WTC11 (cell line): ENCODE data around the gene PRM2. TPM values are rescaled to one million over a fixed set of nuclear protein-coding genes. Genes with fewer than 3 reads are reported as not detected.

Experiments
- ATAC-seq: fragments of 200-7000 bp; cut with Tn5 transposase; 2 replicates; pipeline ENCODE4 v1.10.0; 2021; ENCODE audit warnings: mild to moderate bottlenecking, moderate library complexity
- CTCF ChIA-PET: fragments of 300-600 bp; sonication (Branson Sonifier 250); formaldehyde crosslinking; loops from one replicate; lab custom pipeline; 2021; ENCODE audit warnings: antibody characterized with exemption; lab: Charles Lee
- POLR2A ChIA-PET: fragments of 350-600 bp; sonication (Branson Sonifier 250); formaldehyde crosslinking; loops from one replicate; lab custom pipeline; 2021; ENCODE audit warnings: antibody characterized with exemption; lab: Charles Lee
- DNase-seq: peaks from one replicate; pipeline ENCODE4 v3.0.0; 2021; ENCODE audit warnings: low spot score
- H3K27ac Mint-ChIP-seq: 2 replicates; pipeline ENCODE4 v1.8.0; 2021; ENCODE audit warnings: mixed read lengths
- H3K27me3 Mint-ChIP-seq: 2 replicates; pipeline ENCODE4 v1.8.0; 2021; ENCODE audit warnings: low read depth, mild to moderate bottlenecking, moderate library complexity, mixed read lengths
- H3K36me3 Mint-ChIP-seq: 2 replicates; pipeline ENCODE4 v1.8.0; 2021; ENCODE audit warnings: mixed read lengths
- H3K4me1 Mint-ChIP-seq: 2 replicates; pipeline ENCODE4 v1.8.0; 2022; ENCODE audit warnings: mixed read lengths
- H3K4me3 Mint-ChIP-seq: 2 replicates; pipeline ENCODE4 v1.8.0; 2021; ENCODE audit warnings: mild to moderate bottlenecking, moderate library complexity, mixed read lengths
- H3K9me3 Mint-ChIP-seq: 2 replicates; pipeline ENCODE4 v1.8.0; 2021; ENCODE audit warnings: mixed read lengths
- E2F5 ChIP-seq: sonication (generic); formaldehyde crosslinking; IDR thresholded peaks from 2 replicates; pipeline ENCODE4 v1.8.1; 2022; ENCODE audit warnings: mild to moderate bottlenecking, moderate library complexity, missing genetic modification reagents
- EMX1 ChIP-seq: fragments of 250-450 bp; sonication (Bioruptor Pico); IDR thresholded peaks from 2 replicates; pipeline ENCODE4 v1.8.0; 2021; ENCODE audit warnings: mild to moderate bottlenecking
- GRHL2 ChIP-seq: fragments of 250-450 bp; sonication (Bioruptor Pico); IDR thresholded peaks from 2 replicates; pipeline ENCODE4 v1.8.0; 2022; ENCODE audit warnings: mild to moderate bottlenecking, moderate library complexity; ENCODE audit not compliant: insufficient replicate concordance, severe bottlenecking
- IRF1 ChIP-seq: sonication (generic); formaldehyde crosslinking; IDR thresholded peaks from 2 replicates; pipeline ENCODE4 v1.8.0; 2023; ENCODE audit warnings: missing genetic modification reagents
- IRF2 ChIP-seq: sonication (generic); formaldehyde crosslinking; IDR thresholded peaks from 2 replicates; pipeline ENCODE4 v1.8.0; 2022; ENCODE audit warnings: low read depth, missing genetic modification reagents, borderline replicate concordance
- JUN ChIP-seq: sonication (generic); formaldehyde crosslinking; IDR thresholded peaks from 2 replicates; pipeline ENCODE4 v1.8.0; 2023; ENCODE audit warnings: mild to moderate bottlenecking, missing genetic modification reagents
- PRDM15 ChIP-seq: sonication (generic); formaldehyde crosslinking; IDR thresholded peaks from 2 replicates; pipeline ENCODE4 v1.8.0; 2022; ENCODE audit warnings: missing genetic modification reagents
- RORB ChIP-seq: fragments of 250-450 bp; sonication (Bioruptor Pico); IDR thresholded peaks from 2 replicates; pipeline ENCODE4 v1.9.0; 2021; ENCODE audit warnings: mild to moderate bottlenecking
- SMAD3 ChIP-seq: sonication (generic); formaldehyde crosslinking; IDR thresholded peaks from 2 replicates; pipeline ENCODE4 v1.8.0; 2022; ENCODE audit warnings: missing genetic modification reagents, mild to moderate bottlenecking, borderline replicate concordance
- TEAD4 ChIP-seq: sonication (generic); formaldehyde crosslinking; IDR thresholded peaks from 2 replicates; pipeline ENCODE4 v1.8.0; 2022; ENCODE audit warnings: mild to moderate bottlenecking, missing genetic modification reagents
- TP53 ChIP-seq: sonication (generic); formaldehyde crosslinking; IDR thresholded peaks from 2 replicates; pipeline ENCODE4 v1.8.1; 2023; ENCODE audit warnings: mild to moderate bottlenecking, missing genetic modification reagents
- ZNF121 ChIP-seq: sonication (generic); formaldehyde crosslinking; IDR thresholded peaks from 2 replicates; pipeline ENCODE4 v1.8.0; 2023; ENCODE audit warnings: missing genetic modification reagents
- ZNF219 ChIP-seq: sonication (generic); formaldehyde crosslinking; IDR thresholded peaks from 2 replicates; pipeline ENCODE4 v1.8.0; 2023; ENCODE audit warnings: missing genetic modification reagents, mild to moderate bottlenecking, borderline replicate concordance
- ZNF263 ChIP-seq: sonication (generic); formaldehyde crosslinking; IDR thresholded peaks from 2 replicates; pipeline ENCODE4 v1.8.1; 2022; ENCODE audit warnings: low read depth, mild to moderate bottlenecking, moderate library complexity, missing genetic modification reagents
- ZNF671 ChIP-seq: fragments of 250-450 bp; sonication (Bioruptor Pico); IDR thresholded peaks from 2 replicates; pipeline ENCODE4 v1.8.0; 2021; ENCODE audit warnings: mild to moderate bottlenecking
- total RNA-seq: library from RNA; stranded (reverse); gene quantifications from 3 replicates; pipeline ENCODE4 v1.2.3, GENCODE V29; 2021
- TF ChIP-seq, protein P1 (sequence below): fragments of 250-450 bp; sonication (Bioruptor Pico); IDR thresholded peaks from 2 replicates; pipeline ENCODE4 v2.1.2; 2022; ENCODE audit warnings: mild to moderate bottlenecking, moderate library complexity
- TF ChIP-seq, protein P2 (sequence below): sonication (generic); formaldehyde crosslinking; IDR thresholded peaks from 2 replicates; pipeline ENCODE4 v1.8.1; 2022; ENCODE audit warnings: missing genetic modification reagents, borderline replicate concordance
- TF ChIP-seq, protein P3 (sequence below): sonication (generic); formaldehyde crosslinking; conservative IDR thresholded peaks from 2 replicates; pipeline ENCODE4 v1.8.1; 2022; ENCODE audit warnings: mild to moderate bottlenecking, missing genetic modification reagents
- TF ChIP-seq, protein P4 (sequence below): sonication (generic); formaldehyde crosslinking; IDR thresholded peaks from 2 replicates; pipeline ENCODE4 v1.8.1; 2023; ENCODE audit warnings: mild to moderate bottlenecking, missing genetic modification reagents
- TF ChIP-seq, protein P5 (sequence below): sonication (generic); formaldehyde crosslinking; IDR thresholded peaks from 2 replicates; pipeline ENCODE4 v1.8.0; 2022; ENCODE audit warnings: mild to moderate bottlenecking, missing genetic modification reagents

Gene PRM2
- total RNA-seq, 1 experiment from 2014 or later, result not detected

DNA sequence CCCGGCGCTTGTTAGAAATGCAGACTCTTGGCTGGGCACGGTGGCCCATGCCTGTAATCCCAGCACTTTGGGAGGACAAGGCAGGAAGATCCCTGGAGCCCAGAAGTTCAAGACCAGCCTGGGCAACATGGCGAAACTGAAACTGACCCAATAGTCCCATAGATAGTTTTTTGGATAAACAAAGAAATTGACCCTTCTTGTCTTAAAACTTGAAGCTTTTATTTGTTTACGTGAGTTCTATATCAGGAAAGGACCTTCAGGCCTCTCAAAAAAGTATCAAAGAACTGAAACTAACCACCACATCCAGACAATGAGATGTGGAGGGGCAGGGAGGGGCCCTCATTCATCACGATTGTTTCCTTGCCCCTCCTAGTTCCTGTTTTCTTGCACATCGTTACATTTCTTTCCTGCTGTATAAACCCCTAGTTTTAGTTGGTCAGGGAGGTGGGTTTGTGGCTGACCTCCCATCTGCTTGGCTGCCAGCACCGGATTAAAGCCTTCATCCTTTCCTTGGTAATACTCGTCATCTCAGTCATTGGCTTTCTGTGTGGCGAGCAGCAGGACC, 34.8 kb upstream of the PRM2 start:
- H3K9me3 Mint-ChIP-seq, result no peaks in the 10 kb centered on the region
- TF ChIP-seq PRDM15 (CRISPR knock-in tag) (no peak), IRF2 (CRISPR knock-in tag) (no peak), E2F5 (no peak), RORB (no peak), IRF1 (CRISPR knock-in tag) (no peak), JUN (CRISPR knock-in tag) (no peak), ZNF121 (CRISPR knock-in tag) (no peak), ZNF219 (CRISPR knock-in tag) (no peak), SMAD3 (CRISPR knock-in tag) (no peak), ZNF671 (CRISPR knock-in tag) (no peak), EMX1 (no peak), GRHL2 (no peak), TP53 (no peak), TEAD4 (CRISPR knock-in tag) (no peak), ZNF263 (CRISPR knock-in tag) (no peak)
- TF ChIP-seq, protein P1, sequence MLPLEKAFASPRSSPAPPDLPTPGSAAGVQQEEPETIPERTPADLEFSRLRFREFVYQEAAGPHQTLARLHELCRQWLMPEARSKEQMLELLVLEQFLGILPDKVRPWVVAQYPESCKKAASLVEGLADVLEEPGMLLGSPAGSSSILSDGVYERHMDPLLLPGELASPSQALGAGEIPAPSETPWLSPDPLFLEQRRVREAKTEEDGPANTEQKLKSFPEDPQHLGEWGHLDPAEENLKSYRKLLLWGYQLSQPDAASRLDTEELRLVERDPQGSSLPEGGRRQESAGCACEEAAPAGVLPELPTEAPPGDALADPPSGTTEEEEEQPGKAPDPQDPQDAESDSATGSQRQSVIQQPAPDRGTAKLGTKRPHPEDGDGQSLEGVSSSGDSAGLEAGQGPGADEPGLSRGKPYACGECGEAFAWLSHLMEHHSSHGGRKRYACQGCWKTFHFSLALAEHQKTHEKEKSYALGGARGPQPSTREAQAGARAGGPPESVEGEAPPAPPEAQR (CRISPR knock-in tag), result no peak
- TF ChIP-seq, protein P2, sequence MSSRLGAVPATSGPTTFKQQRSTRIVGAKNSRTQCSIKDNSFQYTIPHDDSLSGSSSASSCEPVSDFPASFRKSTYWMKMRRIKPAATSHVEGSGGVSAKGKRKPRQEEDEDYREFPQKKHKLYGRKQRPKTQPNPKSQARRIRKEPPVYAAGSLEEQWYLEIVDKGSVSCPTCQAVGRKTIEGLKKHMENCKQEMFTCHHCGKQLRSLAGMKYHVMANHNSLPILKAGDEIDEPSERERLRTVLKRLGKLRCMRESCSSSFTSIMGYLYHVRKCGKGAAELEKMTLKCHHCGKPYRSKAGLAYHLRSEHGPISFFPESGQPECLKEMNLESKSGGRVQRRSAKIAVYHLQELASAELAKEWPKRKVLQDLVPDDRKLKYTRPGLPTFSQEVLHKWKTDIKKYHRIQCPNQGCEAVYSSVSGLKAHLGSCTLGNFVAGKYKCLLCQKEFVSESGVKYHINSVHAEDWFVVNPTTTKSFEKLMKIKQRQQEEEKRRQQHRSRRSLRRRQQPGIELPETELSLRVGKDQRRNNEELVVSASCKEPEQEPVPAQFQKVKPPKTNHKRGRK (CRISPR knock-in tag), result no peak
- TF ChIP-seq, protein P3, sequence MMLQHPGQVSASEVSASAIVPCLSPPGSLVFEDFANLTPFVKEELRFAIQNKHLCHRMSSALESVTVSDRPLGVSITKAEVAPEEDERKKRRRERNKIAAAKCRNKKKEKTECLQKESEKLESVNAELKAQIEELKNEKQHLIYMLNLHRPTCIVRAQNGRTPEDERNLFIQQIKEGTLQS (CRISPR knock-in tag), result no peak
- TF ChIP-seq, protein P4, sequence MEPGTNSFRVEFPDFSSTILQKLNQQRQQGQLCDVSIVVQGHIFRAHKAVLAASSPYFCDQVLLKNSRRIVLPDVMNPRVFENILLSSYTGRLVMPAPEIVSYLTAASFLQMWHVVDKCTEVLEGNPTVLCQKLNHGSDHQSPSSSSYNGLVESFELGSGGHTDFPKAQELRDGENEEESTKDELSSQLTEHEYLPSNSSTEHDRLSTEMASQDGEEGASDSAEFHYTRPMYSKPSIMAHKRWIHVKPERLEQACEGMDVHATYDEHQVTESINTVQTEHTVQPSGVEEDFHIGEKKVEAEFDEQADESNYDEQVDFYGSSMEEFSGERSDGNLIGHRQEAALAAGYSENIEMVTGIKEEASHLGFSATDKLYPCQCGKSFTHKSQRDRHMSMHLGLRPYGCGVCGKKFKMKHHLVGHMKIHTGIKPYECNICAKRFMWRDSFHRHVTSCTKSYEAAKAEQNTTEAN (CRISPR knock-in tag), result no peak
- TF ChIP-seq, protein P5, sequence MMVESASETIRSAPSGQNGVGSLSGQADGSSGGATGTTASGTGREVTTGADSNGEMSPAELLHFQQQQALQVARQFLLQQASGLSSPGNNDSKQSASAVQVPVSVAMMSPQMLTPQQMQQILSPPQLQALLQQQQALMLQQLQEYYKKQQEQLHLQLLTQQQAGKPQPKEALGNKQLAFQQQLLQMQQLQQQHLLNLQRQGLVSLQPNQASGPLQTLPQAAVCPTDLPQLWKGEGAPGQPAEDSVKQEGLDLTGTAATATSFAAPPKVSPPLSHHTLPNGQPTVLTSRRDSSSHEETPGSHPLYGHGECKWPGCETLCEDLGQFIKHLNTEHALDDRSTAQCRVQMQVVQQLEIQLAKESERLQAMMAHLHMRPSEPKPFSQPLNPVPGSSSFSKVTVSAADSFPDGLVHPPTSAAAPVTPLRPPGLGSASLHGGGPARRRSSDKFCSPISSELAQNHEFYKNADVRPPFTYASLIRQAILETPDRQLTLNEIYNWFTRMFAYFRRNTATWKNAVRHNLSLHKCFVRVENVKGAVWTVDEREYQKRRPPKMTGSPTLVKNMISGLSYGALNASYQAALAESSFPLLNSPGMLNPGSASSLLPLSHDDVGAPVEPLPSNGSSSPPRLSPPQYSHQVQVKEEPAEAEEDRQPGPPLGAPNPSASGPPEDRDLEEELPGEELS (CRISPR knock-in tag), result no peak
- ChIA-PET CTCF (interaction anchor here (1.0 to 1.8 kb wide), 3 partner anchors 45 to 56 kb away, joined by 3 to 8 read pairs (median 4); partner anchors contain the start of gene SOCS1), POLR2A (interaction anchor here (2.9 kb wide), 1 partner anchor 55 kb away, joined by 27 read pairs; the partner anchor contains the start of gene SOCS1)
- no peak for ATAC-seq
- no peak for DNase-seq
- no peaks in the 10 kb centered on the region for H3K36me3 Mint-ChIP-seq
- peak overlapping the region; percentile 33; the same call in 1 of the 2 replicates for H3K27ac Mint-ChIP-seq
- peaks cover 64% of the 10 kb centered on the region for H3K4me1 Mint-ChIP-seq
- no peaks in the 10 kb centered on the region for H3K27me3 Mint-ChIP-seq
- no peak overlapping the region for H3K4me3 Mint-ChIP-seq
